GM15510 (cell line): ENCODE results near the gene ADGRV1.

Experiments
- POLR2A ChIP-seq: IDR thresholded peaks from 3 replicates; pipeline ENCODE4 v1.6.1; 2011; ENCODE audit warnings: borderline replicate concordance; ENCODE audit not compliant: insufficient read length; ENCODE audit errors: extremely low read depth

ADGRV1 gene

DNA sequence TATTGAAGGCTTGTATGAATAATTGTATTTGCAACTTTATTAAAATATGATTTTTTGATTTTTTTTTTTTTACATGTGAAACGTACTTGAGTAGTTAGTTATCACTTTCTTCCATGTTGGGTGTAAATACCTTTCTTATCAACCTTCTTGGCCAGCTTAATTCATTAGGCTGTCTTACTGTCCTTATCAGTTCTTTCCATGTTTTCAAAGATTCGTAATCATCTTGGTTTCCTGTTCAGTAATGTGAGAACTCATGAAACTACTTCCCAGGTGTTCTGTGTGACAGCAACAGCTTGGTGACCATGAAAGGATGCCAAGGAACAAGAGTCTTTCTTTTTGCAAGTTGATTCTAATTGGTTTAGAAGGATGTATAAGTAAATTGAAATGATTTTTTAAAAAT, 100.0 kb downstream of the ADGRV1 start:
- TF ChIP-seq POLR2A: no peak

DNA sequence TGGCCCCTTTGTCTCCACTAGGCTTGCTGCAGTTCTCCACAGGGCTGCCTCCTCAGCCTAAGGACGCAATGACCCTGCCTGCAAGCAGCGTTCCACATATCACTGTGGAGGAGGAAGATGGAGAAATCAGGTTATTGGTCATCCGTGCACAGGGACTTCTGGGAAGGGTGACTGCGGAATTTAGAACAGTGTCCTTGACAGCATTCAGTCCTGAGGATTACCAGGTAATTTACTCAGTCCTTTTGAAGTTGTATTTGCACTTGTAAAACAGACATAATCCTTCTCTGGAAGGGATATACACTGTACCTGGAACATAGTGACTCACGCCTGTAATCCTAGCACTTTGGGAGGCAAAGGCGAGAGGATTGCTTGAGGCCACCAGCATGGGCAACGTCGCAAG, 116.6 kb downstream of the ADGRV1 start:
- TF ChIP-seq POLR2A: no peak

DNA sequence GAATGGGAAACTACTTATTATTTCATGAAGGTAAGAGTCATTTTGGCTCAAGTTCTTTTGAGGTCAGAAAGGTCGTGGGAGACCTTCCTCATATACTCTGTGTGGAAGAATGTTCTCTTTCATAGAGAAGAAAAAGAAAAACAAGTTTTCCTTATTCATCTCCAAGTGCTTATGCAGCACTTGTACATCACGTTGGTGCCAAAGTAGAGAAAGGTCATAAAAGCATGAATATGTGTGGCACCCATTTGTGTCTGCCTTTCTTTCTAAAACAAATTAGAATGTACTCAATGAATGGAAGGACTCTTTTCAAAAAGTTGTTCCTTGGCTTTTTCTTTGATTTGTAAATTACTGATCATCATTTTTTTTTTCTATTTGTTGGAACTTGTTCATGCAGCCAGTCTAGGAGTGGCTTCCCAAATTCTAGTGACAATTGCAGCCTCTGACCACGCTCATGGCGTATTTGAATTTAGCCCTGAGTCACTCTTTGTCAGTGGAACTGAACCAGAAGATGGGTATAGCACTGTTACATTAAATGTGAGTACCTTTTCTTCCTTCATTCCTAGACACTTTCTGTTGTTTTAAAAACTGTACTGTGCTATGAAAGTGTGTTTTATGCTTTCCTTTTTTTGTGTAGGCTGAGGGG, 122.4 kb downstream of the ADGRV1 start:
- no peak for TF ChIP-seq POLR2A

DNA sequence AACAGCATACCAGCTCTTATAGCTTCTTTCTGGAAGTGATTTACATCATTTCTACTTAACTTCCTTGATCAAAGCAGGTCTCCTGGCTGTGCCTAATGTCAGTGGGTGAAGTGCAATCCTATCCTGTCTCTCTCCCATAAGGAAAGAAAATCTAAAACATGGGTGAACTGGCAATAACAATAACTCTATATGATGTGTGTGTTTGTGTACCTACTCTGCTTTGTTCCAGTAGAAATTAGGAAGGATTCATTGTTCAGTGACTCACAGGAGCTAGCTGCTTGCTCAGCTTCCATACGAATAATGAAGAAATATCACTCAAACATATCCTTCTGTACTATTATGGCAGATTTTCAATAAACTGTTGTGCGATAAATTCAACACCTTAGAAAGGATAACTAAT, 123.7 kb downstream of the ADGRV1 start:
- no peak for TF ChIP-seq POLR2A

DNA sequence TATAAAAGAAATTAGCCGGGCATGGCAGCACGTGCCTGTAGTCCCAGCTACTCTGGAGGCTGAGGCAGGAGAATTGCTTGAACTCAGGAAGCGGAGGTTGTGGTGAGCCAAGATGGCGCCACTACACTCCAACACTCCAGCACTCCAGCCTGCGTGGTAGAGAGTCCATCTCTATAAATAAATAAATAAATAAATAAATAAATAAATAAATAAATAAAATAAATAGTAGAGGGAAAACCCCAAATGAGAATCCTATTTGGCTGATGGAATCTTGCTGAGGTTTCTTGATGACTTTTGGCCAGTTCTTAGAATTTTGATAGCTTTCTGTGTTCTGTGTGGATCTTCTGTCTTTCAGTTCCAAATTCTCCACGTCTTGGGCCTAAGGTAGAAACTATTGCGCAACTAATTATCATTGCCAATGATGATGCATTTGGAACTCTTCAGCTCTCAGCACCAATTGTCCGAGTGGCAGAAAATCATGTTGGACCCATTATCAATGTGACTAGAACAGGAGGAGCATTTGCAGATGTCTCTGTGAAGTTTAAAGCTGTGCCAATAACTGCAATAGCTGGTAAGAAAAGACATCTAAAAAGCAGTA, 126.9 kb downstream of the ADGRV1 start:
- TF ChIP-seq POLR2A: no peak

DNA sequence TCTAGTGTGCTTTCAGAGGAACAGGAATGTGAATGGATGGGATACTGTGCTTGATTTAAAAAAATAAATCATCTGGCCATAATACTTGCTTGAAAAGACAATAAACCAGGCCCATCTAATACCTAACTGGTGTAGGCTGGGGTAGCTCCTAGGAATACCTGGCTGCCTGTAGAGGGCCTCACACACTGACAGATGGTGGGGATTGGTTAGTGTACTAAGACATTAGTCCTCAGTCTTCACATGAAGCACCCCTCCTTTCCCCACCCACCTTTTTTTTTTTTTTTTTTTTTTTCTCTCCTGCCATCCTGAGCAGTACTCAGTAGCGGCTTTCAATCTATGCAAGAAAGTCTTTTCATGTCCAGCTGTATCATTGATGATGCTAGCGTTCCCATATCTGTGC, 130.5 kb downstream of the ADGRV1 start:
- no peak for TF ChIP-seq POLR2A

DNA sequence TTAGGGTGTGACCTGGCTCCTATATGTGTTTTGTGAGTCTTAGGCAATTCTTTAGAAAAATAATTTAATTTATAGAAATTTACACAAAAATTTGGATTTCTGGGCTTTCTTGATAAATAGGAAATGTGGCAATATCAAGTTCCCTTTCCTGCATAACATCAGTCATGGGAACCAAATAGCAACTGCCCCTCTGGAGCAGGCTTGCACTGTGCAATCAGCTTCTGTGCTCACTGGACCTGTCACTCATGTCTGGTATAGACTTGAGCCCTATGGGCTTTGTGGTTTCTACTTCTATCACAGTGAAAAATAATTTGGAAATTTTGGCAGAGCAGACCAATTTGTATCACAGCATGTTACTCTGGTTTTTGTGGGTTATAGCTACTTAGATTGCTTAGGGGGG, 131.7 kb downstream of the ADGRV1 start:
- no peak for TF ChIP-seq POLR2A

DNA sequence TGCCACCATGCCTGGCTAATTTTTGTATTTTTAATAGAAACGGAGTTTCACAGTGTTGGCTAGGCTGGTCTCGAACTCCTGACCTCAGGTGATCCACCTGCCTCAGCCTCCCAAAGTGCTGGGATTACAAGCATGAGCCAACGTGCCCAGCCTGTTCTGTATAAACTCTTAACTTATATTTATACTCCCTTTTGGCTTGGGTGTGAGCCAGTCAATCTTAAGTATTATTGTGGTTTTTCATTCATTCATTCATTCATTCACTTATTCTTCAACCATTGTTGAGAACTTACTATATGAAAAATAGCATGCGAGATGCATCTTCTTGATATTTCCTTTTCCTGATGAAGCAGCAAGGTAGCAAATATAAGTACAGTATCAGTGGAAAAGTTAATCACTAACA, 132.9 kb downstream of the ADGRV1 start:
- no peak for TF ChIP-seq POLR2A

DNA sequence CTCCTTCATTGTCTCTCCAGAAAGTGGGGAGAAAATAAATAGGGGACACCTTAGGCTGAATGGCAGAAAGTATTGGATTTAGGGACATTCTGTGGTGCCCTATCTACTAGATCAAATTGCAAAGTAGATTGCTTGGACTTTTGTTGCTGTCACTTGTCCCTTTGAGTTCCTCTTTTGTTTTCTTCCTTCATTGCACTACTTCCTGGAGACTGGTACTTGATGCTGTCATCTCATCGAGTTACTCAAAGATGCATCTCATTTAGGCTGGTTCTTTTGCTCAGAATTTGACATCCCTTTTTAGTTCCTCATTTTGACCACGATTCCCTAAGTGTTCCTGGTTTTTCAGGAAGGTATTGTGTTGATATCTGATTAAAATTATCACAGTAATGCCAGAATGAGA, 137.6 kb downstream of the ADGRV1 start:
- no peak for TF ChIP-seq POLR2A

DNA sequence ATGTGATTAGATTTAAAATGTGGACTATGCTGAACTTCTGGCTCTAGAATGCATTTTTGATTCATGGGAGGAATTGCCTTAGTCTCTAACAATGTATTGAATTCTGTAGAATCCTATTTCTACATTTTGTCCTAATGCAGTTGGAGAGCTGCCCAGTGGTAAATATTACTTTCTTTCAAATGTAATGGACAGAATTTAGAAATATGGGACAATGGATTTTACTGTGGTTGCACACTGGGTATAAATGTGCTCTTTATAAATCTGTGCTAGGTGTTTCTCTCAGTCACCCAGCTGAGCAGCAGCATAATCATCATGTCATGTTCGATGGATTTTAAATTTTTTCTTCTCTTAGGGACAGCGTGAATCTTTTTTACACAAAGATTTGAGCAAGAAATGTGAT, 141.7 kb downstream of the ADGRV1 start:
- no peak for TF ChIP-seq POLR2A

DNA sequence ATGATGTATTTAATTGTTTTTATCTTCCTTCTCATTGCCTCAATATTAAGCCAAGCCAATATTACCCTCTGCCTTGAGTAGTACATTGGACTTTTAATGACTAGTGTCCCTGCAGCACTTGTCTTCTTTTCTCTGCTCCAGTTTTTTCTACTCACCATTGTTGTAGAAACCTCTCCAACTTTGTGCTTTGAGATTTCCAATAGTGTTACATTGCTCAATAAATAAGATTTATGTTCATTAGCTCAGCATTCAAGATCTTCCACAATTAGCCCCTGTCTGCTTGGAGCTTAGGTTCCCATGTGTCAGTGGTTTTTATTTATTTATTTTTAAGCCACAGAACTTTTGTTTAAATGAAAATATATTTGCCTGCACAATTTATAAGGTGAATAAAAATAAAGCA, 145.3 kb downstream of the ADGRV1 start:
- no peak for TF ChIP-seq POLR2A

DNA sequence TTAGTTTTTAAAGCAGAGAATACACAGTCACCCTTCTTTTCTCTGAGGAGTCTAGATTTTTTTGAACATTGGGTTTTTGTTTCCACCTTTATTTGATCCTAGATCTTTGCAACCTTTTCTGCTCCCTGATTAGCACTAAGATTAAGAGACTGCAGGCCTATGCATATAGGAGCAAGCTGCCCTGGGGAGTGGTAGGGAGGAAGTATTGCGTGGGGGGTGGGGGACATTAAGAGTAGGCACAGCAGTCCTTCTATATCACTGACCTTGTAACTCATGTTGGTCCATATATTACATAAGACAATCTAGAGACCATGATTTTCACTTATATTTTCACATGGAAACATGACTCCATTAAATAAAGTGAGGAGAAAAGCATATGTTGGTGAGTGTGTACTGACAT, 149.1 kb downstream of the ADGRV1 start:
- no peak for TF ChIP-seq POLR2A

DNA sequence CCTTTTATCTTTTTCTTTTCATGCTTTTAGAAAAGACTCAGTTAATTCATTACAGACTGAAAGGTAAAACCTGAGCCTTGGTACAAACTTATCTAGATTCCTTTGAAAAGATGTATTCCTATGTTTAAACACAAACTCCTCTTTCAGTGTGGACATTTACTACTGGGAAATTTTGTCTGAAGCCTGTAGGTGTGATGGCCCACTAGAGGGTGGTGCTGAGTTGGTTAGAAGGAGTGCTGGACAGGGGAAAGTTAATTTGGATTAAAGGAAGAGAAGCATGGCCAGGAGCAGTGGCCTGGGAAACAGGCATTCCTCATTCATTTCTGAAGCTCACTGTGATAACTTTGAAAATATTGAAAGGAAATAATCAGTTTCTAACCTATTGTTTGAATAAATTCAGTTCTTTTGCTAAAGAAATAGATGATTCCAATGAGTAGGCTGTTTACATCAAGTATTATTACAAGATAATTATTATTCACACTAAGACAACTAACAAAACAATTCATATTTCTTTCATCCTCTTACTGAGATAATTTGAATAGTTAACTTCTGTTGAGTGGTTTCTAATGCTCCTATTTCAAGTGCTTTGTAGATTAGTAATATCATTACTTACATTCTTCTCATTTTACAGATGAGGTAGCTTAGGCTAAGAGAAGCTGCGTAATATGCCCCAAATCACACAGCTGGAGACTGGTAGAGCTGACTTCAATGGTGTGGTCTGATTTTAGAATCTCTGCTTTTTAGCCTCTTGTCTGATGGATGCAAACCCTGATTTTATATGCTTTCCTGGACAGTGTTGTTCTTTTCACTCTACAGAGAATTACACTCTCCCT, 150.9 kb downstream of the ADGRV1 start:
- TF ChIP-seq POLR2A: no peak

DNA sequence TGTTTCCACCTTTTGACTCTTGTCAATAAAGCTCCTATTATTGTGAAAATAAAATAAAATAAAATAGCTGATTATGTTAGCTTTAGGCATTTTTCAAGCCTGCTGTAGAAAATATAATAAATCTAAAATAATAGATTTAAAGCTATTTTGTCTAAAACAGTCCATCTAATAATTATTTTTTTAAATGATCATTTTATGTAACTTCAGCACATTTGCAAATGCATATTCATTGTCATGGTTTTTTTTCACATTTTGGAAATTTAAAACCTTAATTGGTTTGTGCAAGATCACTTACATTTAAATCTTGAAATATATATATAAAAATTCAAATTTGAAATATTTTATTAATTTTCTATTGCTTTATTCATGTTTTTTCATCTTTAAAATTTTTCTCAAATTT, 159.8 kb downstream of the ADGRV1 start:
- TF ChIP-seq POLR2A: no peak

DNA sequence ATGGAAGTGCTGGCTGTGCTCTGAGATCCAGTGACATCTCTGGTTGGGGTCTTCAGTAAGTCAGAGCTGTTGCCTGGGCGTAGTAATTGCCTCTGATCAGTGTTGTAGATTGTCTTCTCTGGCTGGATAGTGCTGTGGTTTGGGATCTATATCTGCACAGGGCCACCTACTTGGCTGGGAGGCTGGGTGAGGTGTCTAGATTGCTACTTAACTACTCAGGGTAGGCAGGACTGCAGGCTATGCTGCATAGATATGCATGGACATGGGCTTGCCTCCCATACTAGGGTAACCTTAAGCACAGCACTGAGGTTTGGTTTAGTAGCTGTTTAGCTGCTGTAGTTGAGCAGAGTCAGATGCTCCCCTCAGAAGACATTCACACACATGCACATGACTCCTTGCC, 181.0 kb downstream of the ADGRV1 start:
- TF ChIP-seq POLR2A: no peak
